Epidermal melanocyte (primary cell): ENCODE measurements around the gene MEIS3.
"Not testable (repeated sequence)": the region's sequence is repeated elsewhere in the genome, so short reads cannot be mapped to it uniquely, and the experiment has no call there.

ENCODE experiments used
- DNase-seq: peaks from one replicate; pipeline ENCODE4 v3.0.0; 2011; ENCODE audit warnings: low spot score; ENCODE audit not compliant: insufficient read length

MEIS3 gene

DNA sequence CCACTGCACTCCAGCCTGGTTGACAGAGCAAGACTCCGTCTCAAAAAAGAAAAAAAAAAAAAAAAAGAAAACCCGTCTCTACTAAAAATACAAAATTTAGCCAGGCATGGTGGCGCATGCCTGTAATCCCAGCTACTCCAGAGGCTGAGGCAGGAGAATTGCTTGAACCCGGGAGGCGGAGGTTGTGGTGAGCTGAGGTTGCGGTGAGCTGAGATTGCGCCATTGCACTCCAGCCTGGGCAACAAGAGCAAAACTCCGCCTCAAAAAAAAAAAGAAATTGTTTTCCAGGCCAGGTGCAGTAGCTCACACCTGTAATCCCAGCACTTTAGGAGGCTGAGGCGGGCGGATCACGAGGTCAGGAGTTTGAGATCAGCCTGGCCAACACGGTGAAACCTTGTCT, 32.7 kb downstream of the MEIS3 start:
- DNase-seq, result not testable (repeated sequence)

- DNase-seq, result not testable (repeated sequence)
These were observed 34.8 kb downstream of the MEIS3 start for GRCh38 chr19:47384533-47384932.

- not testable (repeated sequence) for DNase-seq
These were observed 35.4 kb downstream of the MEIS3 start for GRCh38 chr19:47383890-47384289.

DNA sequence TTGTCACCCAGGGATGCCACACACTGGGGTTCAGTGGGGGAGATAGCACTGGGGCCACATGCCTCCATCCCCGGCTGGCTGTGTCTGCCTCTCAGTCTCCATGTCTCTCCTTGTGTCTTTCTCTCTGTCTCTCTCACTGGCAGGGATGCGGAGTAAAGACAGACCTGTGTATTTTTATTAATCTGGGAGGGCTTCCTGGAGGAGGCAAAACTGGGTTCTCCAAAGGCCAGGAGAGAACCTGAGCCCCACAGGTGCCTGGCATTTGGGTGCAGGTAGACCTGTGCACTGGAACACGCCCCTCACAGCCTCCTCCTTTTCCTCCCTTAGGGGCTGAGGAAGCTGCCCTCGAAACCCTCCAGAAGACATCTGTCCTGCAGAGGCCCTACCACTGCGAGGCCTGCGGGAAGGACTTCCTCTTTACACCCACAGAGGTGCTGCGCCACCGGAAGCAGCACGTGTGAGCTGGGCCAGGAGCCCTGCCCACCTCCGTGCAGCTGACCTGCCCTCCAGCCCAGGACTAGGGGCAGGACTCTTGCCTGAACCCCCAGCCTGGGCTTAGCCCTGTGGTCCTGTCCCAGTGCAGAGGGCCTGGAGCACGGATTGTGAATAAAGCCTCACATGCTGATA, 37.6 kb downstream of the MEIS3 start:
- no peak for DNase-seq

DNA sequence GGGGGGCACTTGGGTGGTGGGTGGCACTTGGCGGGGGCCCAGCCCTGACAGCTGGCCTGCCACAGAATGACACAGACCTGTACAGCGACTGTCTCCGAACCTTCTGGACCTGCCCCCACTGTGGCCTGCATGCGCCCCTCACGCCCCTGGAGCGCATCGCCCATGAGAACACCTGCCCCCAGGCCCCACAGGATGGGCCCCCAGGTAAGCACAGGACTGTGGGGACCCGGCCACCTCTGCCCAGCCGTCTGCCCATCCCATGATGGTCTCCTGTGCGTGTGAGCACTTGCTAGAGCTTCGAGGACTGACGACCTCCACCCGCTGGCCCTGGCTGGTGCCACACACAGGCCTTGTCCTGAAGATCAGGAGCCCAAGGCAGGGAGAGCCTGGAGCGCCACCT, 38.2 kb downstream of the MEIS3 start:
- DNase-seq, result no peak

GRCh38 chr19:47380559-47380958, 38.8 kb downstream of the MEIS3 start:
- DNase-seq, result no peak

DNA sequence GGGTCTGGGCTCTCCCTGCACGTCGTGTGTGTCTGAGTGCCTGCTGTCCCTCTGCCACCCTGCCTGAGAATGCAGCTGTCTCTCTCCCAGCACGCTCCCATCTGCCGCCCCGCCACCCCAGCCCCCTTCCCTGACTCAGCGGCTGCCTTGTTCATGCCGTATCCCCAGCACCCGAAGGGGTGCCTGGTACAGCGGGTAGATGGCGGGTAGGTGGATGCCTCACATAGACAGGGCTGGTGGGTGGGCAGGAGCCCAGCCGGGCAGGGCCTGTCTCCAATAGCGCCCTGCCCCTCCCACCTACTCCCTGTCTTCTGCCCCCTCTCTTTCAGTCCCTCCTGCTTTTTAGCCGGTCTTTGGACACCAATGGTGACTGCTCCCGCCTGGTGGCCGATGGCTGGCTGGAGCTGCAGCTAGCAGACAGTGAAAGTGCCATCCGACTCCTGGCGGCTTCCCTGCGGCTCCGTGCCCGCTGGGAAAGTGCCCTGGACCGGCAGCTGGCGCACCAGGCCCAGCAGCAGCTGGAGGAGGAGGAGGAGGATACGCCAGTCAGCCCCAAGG, 39.9 kb downstream of the MEIS3 start:
- DNase-seq, result no peak

DNA sequence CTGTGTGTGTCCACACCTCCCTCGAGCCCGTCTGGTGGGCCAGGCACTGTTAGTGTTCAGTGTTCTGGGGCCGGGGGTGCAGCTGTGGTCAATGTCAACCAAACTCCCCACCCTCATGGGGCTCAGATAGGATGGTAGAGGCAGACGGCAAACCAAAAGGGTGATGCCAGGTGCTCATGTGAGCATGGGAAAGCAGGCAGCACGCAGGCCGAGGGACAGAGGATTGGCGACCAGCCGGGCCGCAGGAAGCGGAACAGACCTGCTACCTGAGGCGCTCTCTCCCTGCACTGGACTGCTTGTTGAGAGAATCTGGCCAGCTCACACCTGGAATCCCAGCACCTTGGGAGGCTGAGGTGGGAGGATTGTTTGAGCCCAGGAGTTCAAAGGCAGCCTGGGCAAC, 41.1 kb downstream of the MEIS3 start:
- peak; percentile 11 for DNase-seq

GRCh38 chr19:47377801-47378200, 41.5 kb downstream of the MEIS3 start:
- DNase-seq, result no peak

DNA sequence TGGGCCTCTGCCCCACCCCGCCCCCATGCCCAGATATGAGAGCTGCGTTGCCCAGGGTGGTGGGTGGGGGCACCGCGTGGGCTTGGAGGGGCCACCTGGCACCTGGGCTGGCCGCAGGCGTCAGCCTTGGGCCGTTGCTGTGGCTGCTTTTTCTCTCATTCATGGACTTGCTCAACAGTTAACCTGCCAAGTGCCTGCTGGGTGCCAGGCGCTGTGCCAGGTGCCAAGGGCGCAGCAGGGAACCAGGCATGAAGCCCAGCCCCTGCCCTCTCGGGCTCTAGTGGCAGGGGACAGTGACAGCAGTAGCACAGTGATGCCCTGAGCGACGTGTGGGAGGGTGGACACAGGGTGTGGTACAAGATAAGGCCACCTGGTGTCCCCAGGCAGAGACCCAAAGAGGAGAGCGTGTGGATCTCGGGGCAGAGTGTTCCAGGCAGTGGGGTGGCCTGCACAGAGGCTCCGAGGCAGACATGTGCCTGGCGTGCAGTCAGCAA, 42.1 kb downstream of the MEIS3 start:
- DNase-seq, result no peak

DNA sequence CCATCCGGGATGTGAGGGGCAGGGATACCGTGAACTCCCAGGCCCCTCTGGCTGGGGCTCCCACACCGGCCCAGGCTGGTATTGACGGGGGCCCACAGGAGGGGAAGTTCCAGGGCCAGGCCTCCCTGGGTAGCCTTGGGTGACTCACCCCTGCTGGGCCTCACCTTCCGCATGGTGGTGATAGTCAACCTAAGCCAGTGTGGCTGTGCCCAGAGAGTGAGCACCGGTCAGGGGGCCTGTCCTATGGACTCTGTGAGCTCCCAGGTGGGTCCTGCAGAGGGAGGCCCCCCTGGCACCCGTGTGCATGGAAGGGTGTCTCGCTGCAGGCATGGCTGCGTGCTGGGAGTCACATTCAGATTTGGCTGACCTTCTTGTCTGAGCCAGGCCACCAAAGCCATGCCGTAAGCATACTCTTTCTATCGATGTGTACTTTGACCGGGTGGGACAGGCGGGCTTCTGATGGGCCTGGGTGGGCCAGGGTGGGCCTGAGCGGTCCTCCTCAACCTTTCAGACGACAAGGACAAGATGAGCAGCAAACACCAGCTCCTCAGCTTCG, 42.7 kb downstream of the MEIS3 start:
- DNase-seq, result no peak

GRCh38 chr19:47375694-47376588, 43.4 kb downstream of the MEIS3 start:
- DNase-seq, result peak; percentile 9

DNA sequence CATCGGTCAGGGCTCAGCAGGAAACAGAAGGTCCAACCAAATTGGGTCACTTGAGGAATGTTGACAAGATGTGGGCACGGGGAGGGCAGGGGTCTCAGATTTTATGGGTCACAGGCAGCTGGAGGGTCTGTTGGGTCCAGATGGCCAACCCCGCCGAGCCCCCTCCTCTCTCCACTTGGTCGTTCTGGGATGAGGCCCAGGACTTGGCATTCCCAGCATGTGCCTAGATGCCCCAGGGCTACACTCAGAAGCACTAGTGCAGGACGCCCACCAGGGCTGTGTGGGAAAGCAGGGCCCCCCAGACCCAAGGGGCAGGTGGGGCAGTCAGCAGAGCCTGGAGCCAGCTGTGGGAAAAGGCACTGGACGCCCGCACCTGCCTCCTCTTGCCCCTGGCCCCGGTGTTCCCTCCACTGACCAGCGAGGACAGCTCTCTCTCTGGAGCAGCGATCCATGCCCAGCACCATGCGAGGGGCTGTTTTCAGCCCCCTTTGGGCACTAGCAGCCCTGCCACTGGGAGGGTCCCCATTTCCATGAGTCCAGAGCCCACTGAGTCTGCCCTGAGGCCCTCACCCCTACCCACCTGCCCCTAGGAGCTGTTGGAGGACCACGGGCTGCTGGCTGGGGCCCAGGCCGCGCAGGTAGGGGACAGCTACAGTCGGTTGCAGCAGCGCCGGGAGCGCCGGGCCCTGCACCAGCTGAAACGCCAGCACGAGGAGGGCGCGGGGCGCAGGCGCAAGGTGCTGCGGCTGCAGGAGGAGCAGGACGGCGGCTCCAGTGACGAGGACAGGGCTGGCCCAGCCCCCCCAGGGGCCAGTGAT, 44.2 kb downstream of the MEIS3 start:
- no peak for DNase-seq

GRCh38 chr19:47373246-47374240, 45.8 kb downstream of the MEIS3 start:
- no peak for DNase-seq

DNA sequence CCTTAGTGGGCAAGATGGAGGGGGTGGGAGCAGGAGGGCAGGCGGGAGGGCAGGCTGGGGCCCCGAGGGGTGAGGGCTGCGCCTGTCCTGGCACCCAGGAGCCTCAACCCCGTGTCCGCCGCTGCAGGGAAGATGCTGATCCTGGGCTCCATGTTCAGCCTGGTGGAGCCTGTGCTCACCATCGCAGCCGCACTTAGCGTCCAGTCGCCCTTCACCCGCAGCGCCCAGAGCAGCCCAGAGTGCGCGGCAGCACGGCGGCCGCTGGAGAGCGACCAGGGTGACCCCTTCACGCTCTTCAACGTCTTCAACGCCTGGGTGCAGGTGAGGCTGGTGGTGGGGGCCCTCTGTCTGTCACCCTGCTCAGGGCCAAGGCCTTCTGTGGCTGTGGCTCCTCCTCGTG, 46.7 kb downstream of the MEIS3 start:
- no peak for DNase-seq

GRCh38 chr19:47371261-47371660, 48.1 kb downstream of the MEIS3 start:
- DNase-seq, result no peak

- DNase-seq, result no peak
These were observed 49.2 kb downstream of the MEIS3 start for GRCh38 chr19:47370045-47370611.

DNA sequence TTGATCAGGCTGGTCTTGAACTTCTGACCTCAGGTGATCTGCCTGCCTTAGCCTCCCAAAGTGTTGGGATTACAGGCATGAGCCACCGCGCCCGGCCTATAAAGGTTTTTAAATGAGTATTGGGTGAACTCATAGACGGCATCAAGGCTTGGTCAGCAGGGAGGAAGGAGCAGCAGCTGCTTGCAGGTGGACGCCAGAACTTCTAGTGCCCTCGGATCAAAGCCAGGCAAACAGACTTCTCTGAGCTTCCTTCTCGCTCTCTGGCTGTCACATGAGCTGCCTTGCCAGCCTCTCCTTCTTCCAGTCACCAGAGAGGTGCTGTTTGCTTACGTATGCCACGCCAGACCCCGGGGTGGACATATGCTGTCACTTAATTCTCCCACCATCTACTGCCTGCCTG, 53.9 kb downstream of the MEIS3 start:
- not testable (repeated sequence) for DNase-seq

- no peak for DNase-seq
These were observed 55.4 kb downstream of the MEIS3 start for GRCh38 chr19:47363758-47364531.
